SK-N-SH (cell line): Measurements from ENCODE around the gene PRR15L. TPM values are rescaled to one million over a fixed set of nuclear protein-coding genes. Genes with fewer than 3 reads are reported as not detected.
A peak's percentile ranks its signal among the peaks of the same experiment; 100 is the strongest.
"Not testable (repeated sequence)": the region's sequence is repeated elsewhere in the genome, so short reads cannot be mapped to it uniquely, and the experiment has no call there.

Experiments
- CTCF ChIA-PET: fragments of 300-600, 350-600 bp; formaldehyde crosslinking; extraction: SDS; loops from one replicate; lab custom pipeline; 2021; lab: Yijun Ruan, JAX
- POLR2A ChIA-PET: fragments of 350-600 bp; sonication (Branson Sonifier 250); formaldehyde crosslinking; extraction: SDS; loops from one replicate; lab custom pipeline; 2020; ENCODE audit warnings: antibody characterized with exemption, inconsistent platforms; lab: Yijun Ruan, JAX
- DNase-seq: peaks from one replicate; pipeline ENCODE4 v3.0.0; 2012
- H2AFZ ChIP-seq: fragments of 200-600 bp; sonication (generic); 2 replicates; pipeline ENCODE4 v1.8.1; 2016; ENCODE audit warnings: antibody characterized with exemption, mild to moderate bottlenecking, low read depth
- H3F3A ChIP-seq: fragments of 200-600 bp; sonication (generic); replicated peaks from 2 replicates; pipeline ENCODE3; 2016; ENCODE audit warnings: antibody characterized with exemption, mild to moderate bottlenecking; ENCODE audit not compliant: insufficient read depth
- H3K27ac ChIP-seq, 2 experiments: fragments of 200-500 bp in 1 of 2; fragments of 200-600 bp in 1 of 2; sonication (Bioruptor generic) in 1 of 2; sonication (generic), shearing (Covaris generic) in 1 of 2; 2 replicates each; pipeline versions ENCODE4 v1.5.1 to v1.6.1; 2014 to 2016; ENCODE audit warnings: low read depth in 2 of 2, inconsistent platforms in 1 of 2, low read length in 1 of 2, mild to moderate bottlenecking in 1 of 2, mixed read lengths in 1 of 2
- H3K27me3 ChIP-seq: fragments of 200-600 bp; sonication (generic), shearing (Covaris generic); 2 replicates; pipeline ENCODE4 v1.6.1; 2016; ENCODE audit warnings: mixed run types; ENCODE audit not compliant: insufficient read depth
- H3K36me3 ChIP-seq, 2 experiments: fragments of 200-500 bp in 1 of 2; fragments of 200-600 bp in 1 of 2; sonication (Bioruptor generic) in 1 of 2; sonication (generic) in 1 of 2; replicated peaks in 1 of 2; 2 replicates each; pipeline versions ENCODE3 to v1.5.1; 2014 to 2016; ENCODE audit warnings: low read length in 1 of 2, mild to moderate bottlenecking in 1 of 2; ENCODE audit not compliant: insufficient read depth in 2 of 2, control insufficient read depth in 1 of 2
- H3K4me1 ChIP-seq, 2 experiments: fragments of 200-500 bp in 1 of 2; fragments of 200-600 bp in 1 of 2; sonication (Bioruptor generic) in 1 of 2; sonication (generic), shearing (Covaris generic) in 1 of 2; 2 replicates each; pipeline versions ENCODE4 v1.5.1 to v1.6.1; 2014 to 2016; ENCODE audit warnings: low read depth in 1 of 2, low read length in 1 of 2, mixed run types in 1 of 2; ENCODE audit not compliant: insufficient read depth in 2 of 2, control insufficient read depth in 1 of 2
- H3K4me2 ChIP-seq: fragments of 200-600 bp; sonication (generic), shearing (Covaris generic); 2 replicates; pipeline ENCODE4 v1.6.1; 2017; ENCODE audit warnings: mixed run types
- H3K4me3 ChIP-seq, 2 experiments: fragments of 200-500 bp in 1 of 2; fragments of 200-600 bp in 1 of 2; sonication (Bioruptor generic) in 1 of 2; sonication (generic), shearing (Covaris generic) in 1 of 2; 2 replicates each; pipeline versions ENCODE4 v1.5.1 to v1.8.1; 2014 to 2016; ENCODE audit warnings: low read depth in 2 of 2, inconsistent platforms in 1 of 2, low read length in 1 of 2, mild to moderate bottlenecking in 1 of 2, mixed read lengths in 1 of 2, moderate library complexity in 1 of 2
- H3K79me2 ChIP-seq: fragments of 200-600 bp; sonication (generic); 2 replicates; pipeline ENCODE4 v1.8.1; 2017; ENCODE audit warnings: mild to moderate bottlenecking; ENCODE audit not compliant: insufficient read depth
- H3K9ac ChIP-seq: fragments of 200-600 bp; sonication (generic); 2 replicates; pipeline ENCODE4 v1.6.1; 2017; ENCODE audit warnings: mixed run types
- H3K9me2 ChIP-seq: fragments of 200-600 bp; sonication (generic); 2 replicates; pipeline ENCODE4 v1.6.1; 2017; ENCODE audit warnings: mixed run types
- H3K9me3 ChIP-seq: fragments of 200-600 bp; sonication (generic); 2 replicates; pipeline ENCODE4 v1.6.1; 2017; ENCODE audit warnings: mixed run types, mild to moderate bottlenecking, moderate library complexity
- H4K20me1 ChIP-seq: fragments of 200-600 bp; sonication (generic); 2 replicates; pipeline ENCODE4 v1.6.1; 2017; ENCODE audit warnings: mild to moderate bottlenecking, mixed run types; ENCODE audit not compliant: insufficient read depth
- ELF1 ChIP-seq: IDR thresholded peaks from 2 replicates; pipeline ENCODE4 v1.4.0; 2012
- FOXJ3 ChIP-seq: sonication (generic); formaldehyde crosslinking; IDR thresholded peaks from 2 replicates; pipeline ENCODE4 v1.5.1; 2020; ENCODE audit warnings: mild to moderate bottlenecking, missing genetic modification reagents
- POLR2AphosphoS5 ChIP-seq: IDR thresholded peaks from 2 replicates; pipeline ENCODE4 v1.6.1; 2012; ENCODE audit warnings: low read depth, low read length
- REST ChIP-seq: IDR thresholded peaks from 2 replicates; pipeline ENCODE4 v1.6.1; 2012; ENCODE audit warnings: mild to moderate bottlenecking, low read depth, low read length, moderate library complexity
- RFX5 ChIP-seq: IDR thresholded peaks from 2 replicates; pipeline ENCODE4 v1.6.1; 2012; ENCODE audit warnings: mild to moderate bottlenecking, improper control_type of control experiment, low read length
- TCF12 ChIP-seq: IDR thresholded peaks from 2 replicates; pipeline ENCODE4 v1.4.0; 2012
- USF1 ChIP-seq: IDR thresholded peaks from 2 replicates; pipeline ENCODE4 v1.4.0; 2012; ENCODE audit warnings: low read depth, borderline replicate concordance
- YY1 ChIP-seq: IDR thresholded peaks from 2 replicates; pipeline ENCODE4 v1.4.0; 2012; ENCODE audit warnings: low read depth, mild to moderate bottlenecking
- ZBTB33 ChIP-seq: IDR thresholded peaks from 2 replicates; pipeline ENCODE4 v1.4.0; 2012; ENCODE audit warnings: low read depth, borderline replicate concordance
- WGBS: methylation state at CpG from one replicate; pipeline ENCODE4 v1.1.6; 2017; ENCODE audit warnings: low lambda C conversion rate; 5-methylcytosine and 5-hydroxymethylcytosine counted together
- polyA plus RNA-seq, 3 experiments: library from polyadenylated mRNA; depleted of rRNA; stranded (reverse); fragments of >200 nt; gene quantifications; 2 replicates each; pipeline ENCODE4 v1.2.3, GENCODE V29; 2012

PRR15L gene
- polyA plus RNA-seq, 1 of the 3 experiments (the other 2 are of a cell fraction), result not detected

GRCh38 chr17:48001657-48002056 is 44.0 kb upstream of the PRR15L start:
- Histone ChIP-seq H3K27ac (peak overlapping the region; percentile 99 to 100), H3F3A (peaks cover 40% of the 10 kb centered on the region), H2AFZ (peak overlapping the region; percentile 91), H3K4me2 (peak overlapping the region; percentile 72), H3K4me1 (peaks cover 61 to 67% of the 10 kb centered on the region in 2 experiments), H3K9ac (peak overlapping the region; percentile 72)
- H3K79me2 ChIP-seq, H3K9me2 ChIP-seq, H3K27me3 ChIP-seq, H4K20me1 ChIP-seq, H3K9me3 ChIP-seq, H3K36me3 ChIP-seq, DNase-seq, H3K4me3 ChIP-seq: not testable (repeated sequence)
- ChIA-PET CTCF (interaction anchor here (22.5 to 41.8 kb wide), 2 partner anchors 15 to 17 kb away, joined by 479 to 1752 read pairs; no protein-coding TSS in a partner anchor), POLR2A (interaction anchor here (2.4 to 9.0 kb wide), 3 partner anchors 13 to 19 kb away, joined by 6 to 223 read pairs (median 77); no protein-coding TSS in a partner anchor)
- WGBS, result 93% methylated on average over 5 of the region's 5 CpGs

- peak overlapping the region; percentile 91; the same call in 1 of the 2 replicates for H2AFZ ChIP-seq
- no peaks in the 10 kb centered on the region for H3K27me3 ChIP-seq
- 82% methylated on average over 1 of the region's 1 CpG for WGBS
- CTCF ChIA-PET, result interaction anchor here (22.5 to 41.8 kb wide), 2 partner anchors 15 to 16 kb away, joined by 479 to 1752 read pairs; no protein-coding TSS in a partner anchor
- H3K4me1 ChIP-seq, result peaks cover 58 to 71% of the 10 kb centered on the region in 2 experiments
- H3K79me2 ChIP-seq, result no peaks in the 10 kb centered on the region
- H3K9ac ChIP-seq, result no peak overlapping the region
- no peak for DNase-seq
- no peak overlapping the region for H3K4me3 ChIP-seq
- no peaks in the 10 kb centered on the region for H3K36me3 ChIP-seq
- peaks cover 40% of the 10 kb centered on the region for H3F3A ChIP-seq
- TF ChIP-seq USF1, result no peak
- no peak for TF ChIP-seq YY1
- no peak for TF ChIP-seq ELF1
- no peak for TF ChIP-seq RFX5
- no peak for TF ChIP-seq FOXJ3 (CRISPR knock-in tag)
- TF ChIP-seq ZBTB33, result no peak
- no peak for TF ChIP-seq REST
- no peak for TF ChIP-seq POLR2AphosphoS5
- TF ChIP-seq TCF12, result no peak
- no peak overlapping the region for H3K4me2 ChIP-seq
- no peaks in the 10 kb centered on the region for H3K9me2 ChIP-seq
- peak overlapping the region; percentile 99 to 100 for H3K27ac ChIP-seq
- no peaks in the 10 kb centered on the region for H3K9me3 ChIP-seq
- H4K20me1 ChIP-seq, result no peaks in the 10 kb centered on the region
- POLR2A ChIA-PET, result interaction anchor here (1.0 to 9.0 kb wide), 2 partner anchors 14 to 18 kb away, joined by 3 to 223 read pairs; no protein-coding TSS in a partner anchor
Measured at GRCh38 chr17:48001197-48001596, 43.5 kb upstream of the PRR15L start.
